ENCODE data around the gene CPLX1.
"Not testable (repeated sequence)": the region's sequence is repeated elsewhere in the genome, so short reads cannot be mapped to it uniquely, and the experiment has no call there.

Gene CPLX1

DNA sequence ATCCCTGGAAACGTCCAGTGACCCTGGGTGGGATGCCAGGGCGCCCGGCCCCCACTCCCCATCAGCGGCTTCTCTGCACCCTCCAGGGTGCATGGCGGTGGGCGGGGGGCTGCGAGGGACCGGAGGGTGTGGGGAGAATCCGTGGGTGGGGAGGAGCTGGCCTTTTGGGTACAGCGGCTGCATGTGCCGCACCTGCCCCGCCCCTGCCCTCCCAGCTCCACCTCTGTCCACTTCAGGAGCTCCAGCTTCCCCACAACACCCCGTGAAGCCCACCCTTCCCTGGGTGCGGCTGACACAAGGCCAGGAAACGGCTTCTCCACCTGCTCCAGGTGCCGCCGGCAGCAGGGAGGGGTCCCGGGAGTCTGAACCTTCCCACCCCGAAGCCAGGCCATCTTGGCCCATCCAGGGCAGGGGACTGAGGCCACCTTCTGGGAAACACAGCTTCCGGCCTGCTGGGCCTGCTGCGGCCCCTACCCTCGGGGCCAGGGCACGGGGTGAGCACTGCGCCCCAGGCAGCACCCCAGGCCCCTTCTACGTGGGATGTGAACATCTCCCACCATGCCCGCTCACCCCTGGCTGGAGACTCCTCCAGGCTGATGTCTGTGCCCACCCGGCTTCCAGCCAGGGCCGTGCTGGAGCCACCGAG lies 34.6 kb downstream of the CPLX1 start:
- DNase-seq, result no peak

DNA sequence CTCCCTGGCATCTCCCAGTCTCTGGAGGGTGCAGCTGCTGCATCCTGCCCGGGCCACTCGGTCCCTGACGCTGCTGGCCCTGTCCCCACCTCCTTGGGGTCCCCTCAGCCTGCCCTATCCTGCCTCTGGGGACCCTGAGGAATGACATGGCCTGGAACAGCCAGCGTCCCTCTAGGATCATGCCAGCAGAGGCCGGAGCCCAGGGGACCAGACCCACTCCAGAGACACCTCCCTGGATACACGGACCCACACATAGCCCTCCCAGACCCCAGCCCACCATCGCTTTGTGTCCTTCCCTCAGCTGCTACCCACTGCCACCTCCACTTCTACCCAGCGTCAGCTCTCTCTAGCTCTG lies 35.5 kb downstream of the CPLX1 start:
- DNase-seq, result no peak

DNA sequence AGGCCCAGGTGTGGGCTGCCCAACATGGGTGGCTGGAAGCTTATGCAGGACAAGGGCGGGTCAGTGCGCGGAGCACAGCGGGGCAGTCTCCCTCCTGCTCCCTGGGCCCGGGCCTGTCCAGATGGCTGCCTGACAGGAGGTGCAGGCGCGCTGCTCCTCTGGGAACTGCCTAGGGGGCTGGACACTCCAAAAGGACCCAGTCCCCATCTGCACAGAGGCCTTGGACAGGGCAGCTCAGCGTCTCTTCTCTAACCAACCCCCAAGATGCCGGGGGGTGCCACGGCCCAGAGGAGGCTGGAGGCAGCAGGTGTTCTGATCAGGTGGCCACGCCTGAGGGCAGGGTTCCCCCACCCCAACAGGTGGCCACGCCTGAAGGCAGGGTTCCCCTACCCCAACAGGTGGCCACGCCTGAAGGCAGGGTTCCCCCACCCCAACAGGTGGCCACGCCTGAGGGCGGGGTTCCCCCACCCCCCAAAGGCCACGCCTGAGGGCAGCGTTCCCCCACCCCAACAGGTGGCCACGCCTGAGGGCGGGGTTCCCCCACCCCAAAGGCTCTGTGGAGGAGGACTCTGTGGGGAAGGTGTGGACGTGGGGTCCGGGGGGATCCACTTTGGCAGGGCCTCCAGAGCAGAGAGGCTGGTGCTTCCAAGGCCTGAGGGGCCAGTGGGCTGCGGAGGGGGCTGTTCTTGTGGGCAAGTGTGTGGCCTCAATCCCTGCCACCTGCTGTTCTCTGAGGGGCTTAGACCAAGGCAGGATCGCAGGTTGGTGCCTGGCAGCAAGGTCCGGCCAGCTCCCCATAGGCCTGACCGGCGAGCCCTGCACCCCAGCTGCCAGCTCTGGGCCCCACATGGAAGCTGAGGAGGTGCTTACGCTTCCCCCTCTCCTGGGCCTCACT lies 36.1 kb downstream of the CPLX1 start:
- no peak for DNase-seq

DNA sequence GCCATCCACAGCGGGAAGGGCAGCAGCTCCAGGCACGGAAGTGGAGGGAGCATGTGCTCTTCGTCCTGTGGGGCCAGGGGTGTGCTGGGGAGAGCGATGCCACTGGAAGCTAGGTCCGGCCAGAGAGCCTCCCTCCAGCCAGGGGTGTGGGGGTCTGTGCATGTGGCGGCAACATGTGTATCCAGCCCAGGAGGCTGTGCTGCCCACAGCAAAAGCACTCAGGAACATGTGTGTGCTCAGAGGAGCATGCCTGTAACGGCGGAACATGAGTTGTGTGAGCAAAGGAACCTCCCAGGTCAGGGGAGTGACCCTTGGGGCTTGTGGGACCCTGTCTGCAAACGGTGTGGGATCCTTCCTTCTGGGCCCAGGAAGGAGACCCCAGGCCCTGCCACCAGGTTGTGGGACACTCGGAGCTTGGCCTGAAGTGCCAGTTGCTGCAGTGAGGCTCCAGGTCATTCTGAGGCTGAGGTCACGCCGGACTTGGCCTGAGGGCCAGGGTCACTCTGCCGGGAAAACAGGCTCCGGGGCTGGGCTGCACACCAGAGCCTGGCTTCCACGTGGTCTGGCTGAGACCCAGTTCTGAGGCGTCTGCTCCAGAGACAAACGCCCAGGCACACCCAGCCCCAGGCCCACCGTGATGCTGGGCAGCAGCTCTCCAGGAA lies 37.2 kb downstream of the CPLX1 start:
- DNase-seq, result no peak

DNA sequence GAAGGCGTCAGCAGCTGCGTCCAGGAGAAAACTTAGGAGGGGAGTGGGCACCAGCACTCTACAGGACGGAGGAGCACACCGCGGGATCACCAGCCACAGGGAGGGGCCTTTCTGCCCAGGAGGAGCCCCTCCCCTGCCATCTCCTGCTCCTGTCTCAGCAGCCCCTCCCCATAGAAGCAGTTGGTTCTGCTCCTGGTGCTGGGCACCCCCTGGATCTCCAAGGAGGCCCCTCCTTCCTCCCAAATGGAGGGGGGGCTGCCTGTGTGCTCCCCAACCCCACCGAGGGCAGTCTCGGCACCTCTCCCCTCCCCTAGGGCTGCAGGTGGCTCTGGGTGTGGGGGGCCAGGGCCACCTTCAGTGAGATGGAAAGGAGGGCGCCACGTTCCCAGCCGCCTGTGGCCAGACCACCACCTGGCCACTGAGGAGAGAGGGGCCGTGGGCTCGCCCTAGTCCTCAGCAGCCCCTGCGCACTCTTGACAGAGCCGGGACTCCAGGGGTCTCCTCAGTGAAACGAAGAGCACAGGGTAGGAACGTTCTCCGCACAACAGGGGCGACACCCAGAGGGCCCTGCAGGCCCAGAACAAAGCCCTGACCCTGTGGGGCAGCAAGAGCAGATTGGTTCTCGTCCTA lies 37.8 kb downstream of the CPLX1 start:
- DNase-seq, result no peak

DNA sequence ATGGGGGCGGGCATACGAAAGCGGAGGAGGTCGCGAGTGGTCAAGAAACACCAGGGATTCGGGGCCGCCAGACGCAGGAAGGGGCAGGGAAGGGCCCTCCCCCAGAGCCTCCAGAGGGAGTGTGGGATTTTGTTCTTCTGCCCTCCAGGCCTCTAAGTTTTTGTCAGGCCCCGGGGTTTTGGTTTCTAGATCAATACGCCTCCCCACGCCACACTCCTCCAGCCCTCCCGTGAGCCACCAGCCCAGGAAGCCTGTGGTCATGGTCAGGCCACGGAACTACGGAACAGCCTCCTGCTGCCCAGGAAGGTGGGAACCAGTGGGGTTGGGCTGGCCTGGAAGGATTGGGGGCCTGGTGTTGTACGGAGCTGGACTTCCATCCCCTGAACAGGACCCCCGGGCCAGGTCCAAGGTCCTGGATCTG lies 38.4 kb downstream of the CPLX1 start:
- DNase-seq, result no peak

DNA sequence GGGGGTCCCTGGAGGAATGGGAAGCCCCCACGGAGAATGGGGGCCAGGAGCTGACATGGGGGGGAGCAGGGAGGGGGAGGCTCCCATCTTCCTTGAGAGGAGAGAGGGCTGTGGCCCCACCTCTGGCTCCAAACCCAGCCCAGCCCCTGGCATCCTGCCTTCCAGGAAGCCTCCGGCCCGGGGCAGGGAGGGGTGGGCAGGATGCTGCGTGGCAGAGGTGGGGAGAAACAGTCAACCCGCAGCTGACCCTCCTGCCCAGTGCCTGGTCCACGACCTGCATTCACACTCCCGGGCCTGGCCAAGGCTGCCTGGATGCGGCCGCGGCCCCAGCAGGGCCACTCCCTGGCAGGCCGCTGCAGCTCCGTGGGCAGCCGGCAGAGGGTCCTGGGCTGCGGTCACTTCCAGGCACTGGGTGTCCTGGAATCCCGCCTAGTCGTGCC lies 39.0 kb downstream of the CPLX1 start:
- DNase-seq, result no peak

DNA sequence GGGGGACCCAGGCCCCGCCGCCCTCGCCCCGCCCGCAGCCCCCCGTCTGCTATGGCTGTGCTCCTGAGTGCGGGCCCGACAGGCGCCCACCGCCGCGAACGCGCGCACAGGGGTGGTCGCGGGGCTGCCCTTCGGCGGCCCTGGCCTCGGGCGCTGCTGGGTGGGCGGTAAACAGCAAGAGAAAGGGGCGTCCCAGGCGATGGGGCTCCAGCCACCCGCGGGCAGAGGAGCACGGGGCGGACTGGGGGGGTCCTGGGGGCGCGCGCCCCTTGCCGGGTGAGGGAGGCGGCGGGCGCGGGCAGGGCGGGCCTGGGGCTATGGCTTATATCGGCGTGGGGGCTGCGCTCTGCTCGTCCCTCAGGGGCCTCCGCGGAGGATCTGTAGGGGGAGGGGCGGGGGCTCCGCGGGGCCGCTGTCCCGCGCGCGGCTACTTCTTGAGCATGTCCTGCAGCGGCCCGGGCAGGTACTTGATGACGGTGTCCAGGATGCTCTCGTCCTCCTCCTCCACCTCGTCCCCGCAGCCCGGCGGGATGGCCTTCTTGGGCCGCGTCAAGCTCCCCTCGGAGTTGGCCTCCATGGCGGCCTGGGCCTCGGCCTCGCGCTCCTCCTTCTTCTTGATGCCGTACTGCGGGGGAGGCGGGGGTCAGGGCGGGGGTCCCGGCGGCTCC lies 39.7 kb downstream of the CPLX1 start:
- no peak for DNase-seq

DNA sequence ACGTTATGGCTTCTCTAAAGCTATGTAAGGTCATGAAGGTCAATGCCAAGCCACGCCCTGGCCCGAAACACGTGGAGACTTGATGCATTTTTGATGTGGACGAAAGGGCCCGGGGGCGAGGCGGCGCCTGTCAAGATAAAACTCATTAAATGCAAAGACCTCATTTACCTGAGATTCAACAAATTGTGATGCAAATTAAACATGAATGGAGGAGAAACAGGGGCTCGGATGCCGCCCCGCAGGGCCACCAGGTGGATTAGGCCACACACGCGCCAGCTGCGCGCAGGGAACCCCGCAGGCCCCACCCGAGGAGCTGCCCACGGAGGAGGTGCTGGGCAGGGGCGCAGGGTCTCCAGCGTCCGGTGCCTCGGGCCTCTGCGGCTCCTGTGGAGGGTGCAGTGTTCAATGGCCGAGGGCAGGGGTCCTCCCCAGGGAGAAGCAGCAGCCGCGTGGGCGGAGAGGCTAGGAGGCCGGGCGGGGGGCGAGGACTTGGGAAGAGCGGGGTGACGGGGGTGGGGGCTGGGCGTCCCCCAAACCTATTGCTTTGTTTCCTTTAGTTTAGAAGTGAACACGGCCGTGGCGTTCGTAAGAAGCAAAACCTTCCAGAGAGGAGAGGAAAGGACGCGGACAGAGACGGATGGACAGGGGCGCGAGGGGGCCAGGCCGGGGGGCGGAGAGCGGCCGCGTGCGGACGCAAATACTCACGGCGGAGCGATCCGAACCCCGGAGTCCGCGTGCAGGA lies 40.4 kb downstream of the CPLX1 start:
- no peak for DNase-seq

DNA sequence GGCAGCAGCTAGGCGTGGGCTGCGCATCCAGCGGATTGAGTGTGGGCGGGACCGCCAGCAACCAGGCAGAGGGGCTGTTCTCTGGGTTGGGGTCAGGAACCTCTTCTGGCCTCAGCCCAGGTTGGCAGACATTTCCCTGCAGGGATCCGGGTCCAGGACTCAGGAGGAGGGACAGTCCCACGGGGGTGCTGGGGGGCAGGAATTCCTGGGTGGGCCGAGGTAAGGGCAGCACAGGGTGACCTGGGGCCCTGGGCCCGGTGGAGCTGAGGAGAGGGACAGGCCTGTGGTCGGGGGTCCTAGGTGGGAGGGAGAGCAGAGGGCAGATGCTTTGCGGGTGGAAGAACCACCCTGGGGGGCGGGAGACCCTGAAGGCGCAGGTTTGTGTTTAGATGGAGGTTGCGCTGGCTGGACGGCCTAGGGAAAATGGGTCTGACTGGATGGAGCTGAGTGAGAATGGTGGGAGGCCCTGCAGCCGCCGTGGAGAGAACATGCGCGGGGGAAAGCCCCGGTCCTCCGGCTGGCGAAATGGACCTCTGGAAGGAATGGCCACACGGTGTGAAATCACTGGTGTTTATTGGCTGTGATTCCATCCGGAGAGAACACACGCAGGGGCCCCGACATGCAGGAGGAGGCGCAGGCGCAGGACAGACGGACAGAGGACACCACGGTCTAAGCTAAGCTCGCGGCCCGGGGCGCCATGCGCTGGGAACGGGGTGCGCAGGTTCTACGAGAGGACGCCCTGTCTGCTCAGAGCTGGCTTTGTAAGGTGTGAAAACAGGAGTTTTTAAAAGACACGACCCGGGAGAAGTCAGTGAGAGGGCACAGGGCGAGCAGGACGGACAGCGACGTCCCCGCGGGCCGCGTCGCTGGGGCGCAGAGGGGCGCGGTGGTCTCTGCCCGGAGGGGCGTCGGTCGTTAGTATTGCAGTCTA lies 41.3 kb downstream of the CPLX1 start:
- DNase-seq, result no peak

DNA sequence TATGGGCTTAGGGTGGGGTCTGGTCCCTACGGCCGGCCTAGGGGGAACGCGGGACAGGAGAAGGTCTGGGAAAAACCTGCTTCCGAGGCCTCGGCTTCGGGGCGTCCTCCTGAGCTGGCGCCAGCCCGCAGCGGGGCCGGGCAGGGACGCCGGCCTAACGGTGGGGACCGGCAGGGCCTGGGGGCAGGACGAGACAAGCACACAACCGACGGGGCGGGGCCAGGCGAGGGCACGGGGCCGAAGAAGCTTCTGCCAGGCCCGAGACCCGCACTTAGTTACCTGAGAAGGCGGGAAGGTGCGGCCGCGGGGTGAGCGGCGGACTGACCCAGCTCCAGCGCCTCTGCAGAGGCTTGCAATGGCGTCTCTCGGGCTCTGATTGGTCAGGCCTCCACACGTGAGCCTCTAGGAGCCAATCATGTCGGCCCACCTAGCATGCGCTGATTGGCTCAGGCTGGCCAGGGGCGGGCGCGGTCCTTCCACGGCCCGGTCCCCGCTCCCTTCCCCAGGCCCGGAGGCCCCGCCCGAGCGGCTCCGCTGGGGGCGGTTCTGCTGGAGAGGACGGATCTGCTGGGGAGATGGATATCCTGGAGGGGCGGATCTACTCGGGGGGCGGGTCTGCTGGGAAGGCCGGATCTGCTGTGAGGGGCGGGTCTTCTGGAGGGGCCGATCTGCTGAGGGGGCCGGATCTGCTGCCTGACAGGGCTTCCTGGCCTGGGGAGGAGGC lies 44.3 kb downstream of the CPLX1 start:
- DNase-seq, result peak; percentile 99

DNA sequence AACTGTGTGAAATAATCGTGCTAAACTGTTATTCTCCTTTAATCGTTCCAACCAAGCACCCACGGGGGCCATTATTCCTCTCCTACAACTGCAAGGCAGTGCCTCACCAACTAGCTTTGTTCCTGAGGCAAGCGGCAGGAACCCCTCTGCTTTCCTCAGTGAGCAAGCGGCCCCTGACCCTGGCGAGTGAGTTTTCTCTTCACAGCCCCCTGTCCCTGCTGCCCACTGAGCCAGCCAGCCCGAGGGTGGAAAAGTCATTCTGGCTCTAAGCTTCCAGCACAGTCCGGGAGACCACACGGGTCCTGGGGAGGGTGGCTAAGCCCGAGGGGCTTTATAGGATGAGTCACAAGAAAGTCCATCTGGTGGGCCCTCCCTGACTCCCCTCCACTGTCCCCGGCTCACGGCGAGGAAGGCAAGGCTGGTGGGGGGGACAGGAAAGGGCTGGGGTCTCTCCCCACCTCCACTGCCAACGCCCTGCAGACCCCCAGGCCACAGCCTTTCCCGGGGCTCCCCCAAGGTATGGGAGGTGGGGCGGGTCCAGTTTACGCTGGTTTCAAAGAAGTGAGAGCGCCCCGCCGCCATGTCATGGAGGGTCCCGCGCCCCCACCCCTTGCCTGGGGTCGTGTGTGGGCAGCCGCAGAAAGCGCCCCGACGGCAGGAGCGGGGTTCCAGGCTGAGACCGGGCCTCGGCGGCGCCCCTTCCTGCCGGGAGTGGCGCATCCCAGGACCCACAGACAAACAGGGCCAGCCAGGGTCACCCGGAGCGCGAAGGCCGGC lies 45.0 kb downstream of the CPLX1 start:
- no peak for DNase-seq

DNA sequence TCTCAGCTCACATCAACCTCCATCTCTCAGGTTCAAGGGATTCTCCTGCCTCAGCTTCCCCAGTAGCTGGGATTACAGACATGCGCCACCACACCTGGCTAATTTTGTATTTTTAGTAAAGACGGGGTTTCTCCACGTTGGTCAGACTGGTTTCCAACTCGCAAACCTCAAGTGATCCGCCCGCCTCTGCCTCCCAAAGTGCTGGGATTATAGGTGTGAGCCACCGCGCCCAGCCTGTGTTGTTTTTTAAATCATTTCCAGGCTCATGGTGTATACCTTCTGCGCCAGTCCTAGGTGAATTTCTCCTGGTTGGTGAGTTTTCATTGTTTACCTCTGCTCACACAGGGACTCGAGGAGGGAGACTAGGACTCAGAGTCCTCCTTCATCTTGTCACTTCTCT lies 45.7 kb downstream of the CPLX1 start:
- DNase-seq, result not testable (repeated sequence)

DNA sequence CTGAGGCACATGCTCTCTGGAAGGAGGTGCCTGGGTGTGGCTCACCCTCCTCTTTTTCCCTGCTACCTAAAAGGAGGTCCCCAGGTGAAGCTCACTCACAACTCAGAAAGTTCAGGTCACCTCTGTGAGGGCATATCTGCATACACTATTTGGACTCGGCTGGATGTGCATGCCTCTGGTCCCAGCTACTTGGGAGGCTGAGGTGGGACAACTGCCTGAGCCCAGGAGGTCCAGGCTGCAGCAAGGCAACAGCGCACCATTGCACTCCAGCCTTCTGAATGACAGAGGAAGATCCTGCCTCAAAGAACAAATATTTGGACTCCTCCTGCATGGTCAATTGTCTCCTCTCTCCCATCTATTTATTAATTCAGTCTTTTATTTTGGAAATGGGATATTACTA lies 46.4 kb downstream of the CPLX1 start:
- DNase-seq, result no peak

DNA sequence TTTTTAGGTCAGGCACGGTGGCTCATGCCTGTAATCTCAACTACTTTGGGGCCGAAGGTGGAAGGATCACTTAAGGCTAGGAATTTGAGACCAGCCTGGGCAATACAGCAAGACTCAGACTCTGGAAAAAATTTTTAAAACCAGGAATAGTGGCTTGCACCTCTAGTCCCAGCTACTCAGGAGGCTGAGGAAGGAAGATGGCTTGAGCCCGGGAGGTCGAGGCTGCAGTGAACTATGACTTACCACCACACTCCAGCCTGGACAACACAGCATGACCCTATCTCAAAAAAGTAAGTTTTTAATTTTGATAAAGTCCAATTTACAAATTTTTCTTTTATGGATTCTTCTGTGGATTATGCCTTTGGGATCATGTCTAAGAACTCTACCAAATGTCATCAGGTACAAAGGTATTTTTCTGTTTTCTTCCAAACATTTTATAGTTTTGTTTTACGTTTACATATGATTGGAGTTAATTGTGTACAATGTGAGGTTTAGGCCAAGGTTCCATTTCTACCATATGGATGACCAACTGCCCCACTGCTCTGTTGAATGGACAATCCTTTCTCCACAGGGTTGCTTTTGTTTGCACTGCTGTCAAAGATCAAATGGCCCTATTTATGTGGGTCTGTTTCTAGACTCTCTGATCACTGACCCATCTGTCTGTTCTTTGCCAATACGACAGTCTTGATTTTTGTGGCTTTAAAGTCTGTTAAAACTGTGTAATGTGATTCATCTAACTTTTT lies 48.2 kb downstream of the CPLX1 start:
- DNase-seq, result peak; percentile 29

DNA sequence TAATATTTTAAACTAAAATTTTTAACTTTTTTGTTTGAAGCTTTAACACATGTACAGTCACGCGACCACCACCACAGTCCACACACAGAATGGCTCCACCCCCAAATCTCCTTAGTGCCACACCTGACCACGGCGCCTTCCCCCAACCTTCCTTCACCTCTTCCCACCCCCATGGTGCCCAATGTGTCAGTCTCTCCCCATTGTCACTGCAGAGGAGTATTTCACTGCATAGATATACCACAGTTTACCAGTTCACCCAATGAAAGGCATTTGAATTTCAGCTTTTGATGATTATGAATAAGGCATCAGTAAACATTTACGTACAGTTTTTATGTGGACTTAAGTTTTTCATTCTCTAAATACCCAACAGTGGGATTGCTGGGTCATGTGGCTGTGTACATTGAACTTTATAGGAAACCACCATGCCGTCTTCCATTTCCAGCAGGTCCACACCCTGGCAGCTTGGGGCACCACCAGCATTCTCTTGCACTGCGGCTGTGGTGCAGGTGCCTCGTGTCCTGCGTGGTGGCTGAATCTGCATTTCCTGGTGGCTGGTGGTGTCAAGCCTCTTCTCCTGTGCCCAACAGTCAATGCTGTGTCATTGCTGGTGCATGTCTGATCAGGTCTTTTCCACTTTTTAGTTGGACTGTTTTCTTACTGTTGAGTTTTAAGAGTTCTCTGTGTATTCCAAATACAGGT lies 49.0 kb downstream of the CPLX1 start:
- no peak for DNase-seq

DNA sequence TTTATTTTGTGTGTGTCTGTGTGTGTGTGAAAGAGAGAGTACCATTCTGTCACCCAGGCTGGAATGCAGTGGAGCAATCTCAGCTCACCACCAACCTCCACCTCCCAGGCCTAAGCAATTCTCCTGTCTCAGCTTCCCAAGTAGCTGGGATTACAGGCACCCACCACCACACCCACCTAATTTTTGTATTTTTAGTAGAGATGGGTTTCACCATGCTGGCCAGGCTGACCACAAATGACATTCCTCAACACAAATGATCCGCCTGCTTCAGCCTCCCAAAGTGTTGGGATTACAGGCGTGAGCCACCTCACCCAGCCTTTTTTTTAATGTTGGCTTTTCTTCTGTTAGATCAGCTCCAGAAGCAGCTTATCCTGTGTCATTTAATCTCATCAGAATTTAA lies 50.4 kb downstream of the CPLX1 start:
- not testable (repeated sequence) for DNase-seq

Measured in NCI-H146 (cell line).